ENCODE results near the gene NAT16.
"Not testable (repeated sequence)": the region's sequence is repeated elsewhere in the genome, so short reads cannot be mapped to it uniquely, and the experiment has no call there.

Gene NAT16

GRCh38 chr7:101125989-101126650, 54.0 kb downstream of the NAT16 start:
- DNase-seq = no peak

GRCh38 chr7:101124376-101125056, 55.6 kb downstream of the NAT16 start:
- DNase-seq = no peak

- no peak for DNase-seq
Observed at GRCh38 chr7:101123703-101124068, 56.4 kb downstream of the NAT16 start.

- no peak for DNase-seq
Observed at GRCh38 chr7:101122933-101123702, 57.0 kb downstream of the NAT16 start.

GRCh38 chr7:101121991-101122932, 57.8 kb downstream of the NAT16 start:
- no peak for DNase-seq

- DNase-seq = not testable (repeated sequence)
Observed at GRCh38 chr7:101121631-101121990, 58.5 kb downstream of the NAT16 start.
